Measurements from ENCODE around the gene IL22RA1. TPM values are rescaled to one million over a fixed set of nuclear protein-coding genes. Genes with fewer than 3 reads are reported as not detected.

The IL22RA1 gene
- total RNA-seq, 4 donors from 2014 or later = 34.7 to 53.1 (median 45.9) TPM

DNA sequence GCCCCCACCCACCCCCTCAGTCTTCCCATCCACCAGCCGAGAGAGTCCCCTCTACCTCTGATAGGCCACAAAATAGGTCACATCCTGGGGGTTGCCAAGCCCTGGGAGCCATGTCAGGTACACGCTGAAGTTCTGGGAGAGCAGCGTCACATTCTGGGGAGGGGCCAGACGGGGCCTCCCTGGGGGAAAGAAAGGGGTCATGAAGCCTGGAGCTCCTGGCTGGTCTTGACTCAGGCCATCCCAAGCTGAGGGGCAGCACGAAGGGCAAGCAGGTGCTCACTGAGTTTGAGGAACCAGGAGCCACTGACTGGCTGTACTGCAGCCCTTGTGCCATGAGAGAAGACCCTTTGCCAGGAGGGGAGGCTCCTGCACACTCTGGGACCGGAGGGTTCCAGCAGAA, 37.7 kb upstream of the IL22RA1 start:
- TF ChIP-seq, protein P1, sequence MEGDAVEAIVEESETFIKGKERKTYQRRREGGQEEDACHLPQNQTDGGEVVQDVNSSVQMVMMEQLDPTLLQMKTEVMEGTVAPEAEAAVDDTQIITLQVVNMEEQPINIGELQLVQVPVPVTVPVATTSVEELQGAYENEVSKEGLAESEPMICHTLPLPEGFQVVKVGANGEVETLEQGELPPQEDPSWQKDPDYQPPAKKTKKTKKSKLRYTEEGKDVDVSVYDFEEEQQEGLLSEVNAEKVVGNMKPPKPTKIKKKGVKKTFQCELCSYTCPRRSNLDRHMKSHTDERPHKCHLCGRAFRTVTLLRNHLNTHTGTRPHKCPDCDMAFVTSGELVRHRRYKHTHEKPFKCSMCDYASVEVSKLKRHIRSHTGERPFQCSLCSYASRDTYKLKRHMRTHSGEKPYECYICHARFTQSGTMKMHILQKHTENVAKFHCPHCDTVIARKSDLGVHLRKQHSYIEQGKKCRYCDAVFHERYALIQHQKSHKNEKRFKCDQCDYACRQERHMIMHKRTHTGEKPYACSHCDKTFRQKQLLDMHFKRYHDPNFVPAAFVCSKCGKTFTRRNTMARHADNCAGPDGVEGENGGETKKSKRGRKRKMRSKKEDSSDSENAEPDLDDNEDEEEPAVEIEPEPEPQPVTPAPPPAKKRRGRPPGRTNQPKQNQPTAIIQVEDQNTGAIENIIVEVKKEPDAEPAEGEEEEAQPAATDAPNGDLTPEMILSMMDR (IDR thresholded peaks at IDR 0.05) = no peak
- no peak for TF ChIP-seq POLR2A (IDR thresholded peaks at IDR 0.05)

DNA sequence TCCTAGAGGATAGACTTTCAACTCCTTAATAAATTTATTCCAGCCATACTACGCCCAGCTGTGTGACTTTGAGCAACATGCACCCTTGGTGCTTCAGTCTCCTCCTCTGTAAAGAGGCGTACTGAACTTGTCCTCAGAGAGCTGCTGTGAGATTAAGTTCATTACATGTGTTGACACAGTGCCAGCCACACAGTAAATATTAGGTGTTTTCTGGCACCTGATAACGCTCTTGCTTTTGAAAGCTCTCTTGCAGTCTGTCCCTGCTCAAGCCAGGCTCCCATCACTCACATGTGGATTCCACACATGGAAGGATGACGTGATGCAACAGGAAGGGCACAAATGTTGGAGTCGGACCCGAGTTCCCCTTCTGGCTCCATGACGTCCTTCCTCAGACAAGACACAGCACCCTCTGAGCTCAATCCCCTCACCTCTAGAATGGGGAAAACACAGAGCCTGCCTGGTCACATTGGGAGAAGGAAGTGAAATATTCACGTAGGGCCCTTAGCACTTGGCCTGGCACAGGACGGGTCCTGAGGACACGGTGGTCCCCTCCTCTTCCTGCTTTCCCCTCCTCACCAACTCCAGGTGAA, 36.4 kb upstream of the IL22RA1 start:
- no peak for DNase-seq (ENCODE audit: low spot score in 2 of 2)
- WGBS, 2 donors = 61 to 79% methylated on average over 10 of the region's 10 CpGs

More for the DNA sequence above, 37.7 kb upstream of the IL22RA1 start:
- 82 to 91% methylated on average over 6 of the region's 6 CpGs for whole genome bisulfite sequencing, 2 donors
- DNase-seq (ENCODE audit: low spot score in 2 of 2) = no peak
- intact Hi-C loops (cut with DNase I; ENCODE audit: low total_unique reads) = no loop called here
- no peak overlapping the region for H3K4me3 ChIP-seq (ENCODE audit: low read depth, poor library complexity, severe bottlenecking)

DNA sequence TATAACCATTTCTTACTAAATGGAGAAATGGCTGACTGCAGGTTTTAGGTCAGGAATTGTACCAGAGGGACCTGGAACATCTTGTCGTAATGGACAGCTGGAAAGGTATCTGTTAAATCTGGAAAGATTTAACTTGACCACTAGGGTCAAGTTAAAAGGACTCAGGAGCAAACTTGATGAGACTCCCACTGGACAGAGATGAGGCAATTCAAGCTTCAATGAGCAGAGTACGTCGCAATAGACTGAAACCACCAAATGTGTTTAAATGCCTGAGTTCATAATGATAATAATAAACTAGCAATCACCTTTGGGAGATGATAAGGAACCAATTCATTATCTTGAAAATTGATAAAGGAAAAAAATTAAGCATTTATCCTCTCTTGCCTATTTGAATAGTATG, 35.5 kb upstream of the IL22RA1 start:
- H3K4me3 ChIP-seq (ENCODE audit: low read depth, poor library complexity, severe bottlenecking) = no peak overlapping the region
- TF ChIP-seq POLR2A (IDR thresholded peaks at IDR 0.05) = no peak
- TF ChIP-seq, protein P1 (IDR thresholded peaks at IDR 0.05) = no peak
- intact Hi-C loops (cut with DNase I; ENCODE audit: low total_unique reads) = no loop called here
- 88% methylated on average over 3 of the region's 3 CpGs for WGBS, 2 donors
- DNase-seq (ENCODE audit: low spot score in 2 of 2) = no peak

More for the DNA sequence above, 36.4 kb upstream of the IL22RA1 start:
- no peak overlapping the region for H3K4me3 ChIP-seq (ENCODE audit: low read depth, poor library complexity, severe bottlenecking)
- intact Hi-C loops (cut with DNase I; ENCODE audit: low total_unique reads) = no loop called here
- no peak for TF ChIP-seq POLR2A (IDR thresholded peaks at IDR 0.05)
- TF ChIP-seq, protein P1 (IDR thresholded peaks at IDR 0.05) = no peak

DNA sequence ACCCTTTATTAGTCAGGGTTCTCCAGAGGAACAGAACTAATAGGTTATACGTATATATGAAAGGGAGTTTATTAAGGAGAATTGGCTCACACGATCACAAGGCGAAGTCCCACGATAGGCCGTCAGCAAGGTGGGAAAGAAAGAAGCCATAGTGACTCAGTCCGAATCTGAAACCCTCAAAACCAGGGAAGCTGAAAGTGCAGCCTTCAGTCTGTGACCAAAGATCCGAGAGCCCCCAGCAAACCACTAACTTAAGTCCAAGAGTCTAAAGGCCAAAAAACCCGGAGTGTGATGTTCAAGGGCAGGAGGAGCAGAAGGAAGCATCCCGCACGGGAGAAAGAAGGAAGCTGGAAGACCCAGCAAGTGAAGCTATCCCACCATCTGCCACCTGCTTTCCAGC, 34.2 kb upstream of the IL22RA1 start:
- no peak for DNase-seq (ENCODE audit: low spot score in 2 of 2)
- WGBS, 2 donors = 85 to 89% methylated on average over 10 of the region's 10 CpGs
- intact Hi-C loops (cut with DNase I; ENCODE audit: low total_unique reads) = no loop called here
- no peak overlapping the region for H3K4me3 ChIP-seq (ENCODE audit: low read depth, poor library complexity, severe bottlenecking)
- TF ChIP-seq, protein P1 (IDR thresholded peaks at IDR 0.05) = no peak
- TF ChIP-seq POLR2A (IDR thresholded peaks at IDR 0.05) = no peak

DNA sequence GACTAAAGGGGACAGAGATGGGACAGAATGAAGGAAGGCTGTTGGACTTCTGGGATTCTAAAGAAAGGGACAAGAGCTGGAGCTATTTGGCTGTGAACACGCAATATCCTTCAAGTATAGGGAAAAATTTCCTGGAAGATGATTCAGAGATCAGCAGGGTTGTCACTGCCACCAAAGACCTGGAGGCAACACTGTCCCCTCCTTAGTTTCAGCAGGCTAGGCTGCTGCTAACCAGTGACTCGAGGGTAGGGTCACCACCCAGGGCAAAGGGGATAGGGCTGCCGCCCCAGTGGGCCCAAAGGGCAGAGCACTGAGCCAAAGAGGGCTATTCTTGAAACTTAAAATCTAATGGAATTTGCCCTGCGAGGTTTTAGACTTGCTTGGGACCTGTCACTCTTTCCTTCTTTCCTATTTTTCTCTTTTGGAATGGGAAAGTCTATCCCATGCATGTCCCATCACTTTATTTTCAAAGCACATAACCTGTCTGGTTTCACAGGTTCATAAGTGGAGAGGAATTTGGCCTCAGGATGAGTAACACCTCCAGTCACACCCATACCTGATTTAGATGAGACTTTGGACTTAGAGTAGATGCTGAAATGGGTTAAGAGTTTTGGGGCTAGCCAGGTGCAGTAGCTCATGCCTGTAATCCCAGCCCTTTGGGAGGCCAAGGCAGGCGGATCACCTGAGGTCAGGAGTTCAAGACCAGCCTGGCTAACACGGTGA, 32.3 kb upstream of the IL22RA1 start:
- no peak for TF ChIP-seq POLR2A (IDR thresholded peaks at IDR 0.05)
- TF ChIP-seq, protein P1 (IDR thresholded peaks at IDR 0.05) = no peak
- H3K4me3 ChIP-seq (ENCODE audit: low read depth, poor library complexity, severe bottlenecking) = no peak overlapping the region
- intact Hi-C loops (cut with DNase I; ENCODE audit: low total_unique reads) = no loop called here
- WGBS, 2 donors = 57 to 77% methylated on average over 6 of the region's 6 CpGs
- no peak for DNase-seq (ENCODE audit: low spot score in 2 of 2)

All from lower leg skin (tissue), 4 donors.